OCI-LY7 (cell line): ENCODE data around the gene PRLR. TPM values are rescaled to one million over a fixed set of nuclear protein-coding genes. Genes with fewer than 3 reads are reported as not detected.

Source experiments
- BruUV-seq: library from RNA; stranded (reverse); fragments of 400-500 nt; replicated peaks from 2 replicates; lab custom pipeline; 2021; lab: Mats Ljungman, UMichigan
- CTCF ChIA-PET: fragments of 300-600 bp; sonication (Branson Sonifier 250); formaldehyde crosslinking; loops from one replicate; lab custom pipeline; 2022; ENCODE audit warnings: antibody characterized with exemption; ENCODE audit not compliant: unreplicated experiment; lab: Charles Lee
- POLR2A ChIA-PET: fragments of 300-600 bp; sonication (Branson Sonifier 250); formaldehyde crosslinking; loops from one replicate; lab custom pipeline; 2022; ENCODE audit warnings: antibody characterized with exemption; lab: Charles Lee
- DNase-seq: peaks from one replicate; pipeline ENCODE4 v3.0.0-alpha.2; 2015; ENCODE audit warnings: low spot score
- H2AFZ ChIP-seq: fragments of 200-600 bp; sonication (generic), shearing (Covaris generic); 2 replicates; pipeline ENCODE4 v1.6.1; 2014; ENCODE audit warnings: mild to moderate bottlenecking, antibody characterized with exemption, low read length, moderate library complexity
- H3K27ac ChIP-seq: fragments of 200-600 bp; sonication (generic); 2 replicates; pipeline ENCODE4 v1.5.1; 2014; ENCODE audit warnings: mixed run types, low read depth, mild to moderate bottlenecking, moderate library complexity, low read length, inconsistent platforms; ENCODE audit not compliant: poor library complexity, severe bottlenecking
- H3K36me3 ChIP-seq: fragments of 200-600 bp; sonication (generic); 2 replicates; pipeline ENCODE4 v1.6.1; 2014; ENCODE audit warnings: mild to moderate bottlenecking, antibody characterized with exemption, low read length, moderate library complexity, mixed read lengths; ENCODE audit not compliant: insufficient read depth
- H3K4me1 ChIP-seq: fragments of 200-600 bp; sonication (generic); 2 replicates; pipeline ENCODE4 v1.5.1; 2014; ENCODE audit warnings: mild to moderate bottlenecking, low read length; ENCODE audit not compliant: insufficient read depth, poor library complexity, severe bottlenecking
- H3K4me2 ChIP-seq: fragments of 200-600 bp; sonication (generic); 2 replicates; pipeline ENCODE4 v1.6.1; 2014; ENCODE audit warnings: mild to moderate bottlenecking, low read length
- H3K4me3 ChIP-seq: fragments of 200-600 bp; sonication (generic); 2 replicates; pipeline ENCODE4 v1.5.1; 2014; ENCODE audit warnings: mild to moderate bottlenecking, low read depth, low read length; ENCODE audit not compliant: poor library complexity, severe bottlenecking
- H3K79me2 ChIP-seq: fragments of 200-600 bp; sonication (generic); 2 replicates; pipeline ENCODE4 v1.6.1; 2016; ENCODE audit warnings: low read depth, mild to moderate bottlenecking, low read length, moderate library complexity, mixed read lengths; ENCODE audit not compliant: insufficient read depth
- H3K9me2 ChIP-seq: fragments of 200-600 bp; sonication (generic); 2 replicates; pipeline ENCODE4 v1.6.1; 2016; ENCODE audit warnings: mild to moderate bottlenecking, low read length, mixed read lengths; ENCODE audit not compliant: insufficient read depth
- H3K9me3 ChIP-seq: fragments of 200-600 bp; sonication (generic); 2 replicates; pipeline ENCODE4 v1.6.1; 2014; ENCODE audit warnings: mild to moderate bottlenecking, mixed run types, low read length, mixed read lengths
- H4K20me1 ChIP-seq: fragments of 200-600 bp; sonication (generic); 2 replicates; pipeline ENCODE4 v1.6.1; 2014; ENCODE audit warnings: mild to moderate bottlenecking, antibody characterized with exemption, low read length, moderate library complexity, mixed read lengths; ENCODE audit not compliant: insufficient read depth
- EZH2phosphoT487 ChIP-seq: fragments of 200-600 bp; sonication (generic); IDR thresholded peaks from 2 replicates; pipeline ENCODE4 v1.6.1; 2018; ENCODE audit warnings: low read depth, borderline replicate concordance, mild to moderate bottlenecking, mixed run types, antibody characterized with exemption, low read length, moderate library complexity, mixed read lengths
- intact Hi-C: fragments of 100-400 bp; cut with micrococcal nuclease; formaldehyde crosslinking; loops from one replicate; pipeline ENCODE4 v1.10.0; 2022; ENCODE audit not compliant: unreplicated experiment
- total RNA-seq, 2 experiments: library from RNA; depleted of rRNA in 1 of 2; stranded (reverse); fragments of >200 nt in 1 of 2; shearing (Covaris generic) in 1 of 2; gene quantifications; 2 replicates each; pipeline ENCODE4 v1.2.3, GENCODE V29; 2014 to 2022
- TF ChIP-seq, protein P1 (sequence below): fragments of 200-600 bp; sonication (generic); conservative IDR thresholded peaks from 2 replicates; pipeline ENCODE4 v1.5.1; 2014; ENCODE audit warnings: mild to moderate bottlenecking, antibody characterized with exemption, low read length, moderate library complexity, mixed read lengths

PRLR gene
- total RNA-seq, 2 experiments from 2014 or later: not detected

- no peak for DNase-seq
- Histone ChIP-seq H3K4me1 (no peaks in the 10 kb centered on the region), H3K36me3 (no peaks in the 10 kb centered on the region), H2AFZ (no peak overlapping the region), H3K9me2 (no peaks in the 10 kb centered on the region), H3K4me3 (no peak overlapping the region), H3K4me2 (no peak overlapping the region), H4K20me1 (no peaks in the 10 kb centered on the region), H3K27ac (no peak overlapping the region), H3K9me3 (no peaks in the 10 kb centered on the region), H3K79me2 (no peaks in the 10 kb centered on the region)
- CTCF ChIA-PET: no interaction called here
- intact Hi-C loops: no loop called here
- no TSS peak for BruUV-seq
- TF ChIP-seq, protein P1, sequence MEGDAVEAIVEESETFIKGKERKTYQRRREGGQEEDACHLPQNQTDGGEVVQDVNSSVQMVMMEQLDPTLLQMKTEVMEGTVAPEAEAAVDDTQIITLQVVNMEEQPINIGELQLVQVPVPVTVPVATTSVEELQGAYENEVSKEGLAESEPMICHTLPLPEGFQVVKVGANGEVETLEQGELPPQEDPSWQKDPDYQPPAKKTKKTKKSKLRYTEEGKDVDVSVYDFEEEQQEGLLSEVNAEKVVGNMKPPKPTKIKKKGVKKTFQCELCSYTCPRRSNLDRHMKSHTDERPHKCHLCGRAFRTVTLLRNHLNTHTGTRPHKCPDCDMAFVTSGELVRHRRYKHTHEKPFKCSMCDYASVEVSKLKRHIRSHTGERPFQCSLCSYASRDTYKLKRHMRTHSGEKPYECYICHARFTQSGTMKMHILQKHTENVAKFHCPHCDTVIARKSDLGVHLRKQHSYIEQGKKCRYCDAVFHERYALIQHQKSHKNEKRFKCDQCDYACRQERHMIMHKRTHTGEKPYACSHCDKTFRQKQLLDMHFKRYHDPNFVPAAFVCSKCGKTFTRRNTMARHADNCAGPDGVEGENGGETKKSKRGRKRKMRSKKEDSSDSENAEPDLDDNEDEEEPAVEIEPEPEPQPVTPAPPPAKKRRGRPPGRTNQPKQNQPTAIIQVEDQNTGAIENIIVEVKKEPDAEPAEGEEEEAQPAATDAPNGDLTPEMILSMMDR: no peak
- no peak for TF ChIP-seq EZH2phosphoT487
- POLR2A ChIA-PET: interaction anchor here (0.7 to 0.8 kb wide), 2 partner anchors 11 to 310 kb away, joined by 3 to 4 read pairs; no protein-coding TSS in a partner anchor
Measured at GRCh38 chr5:35073160-35073559, 157.1 kb downstream of the PRLR start.

DNA sequence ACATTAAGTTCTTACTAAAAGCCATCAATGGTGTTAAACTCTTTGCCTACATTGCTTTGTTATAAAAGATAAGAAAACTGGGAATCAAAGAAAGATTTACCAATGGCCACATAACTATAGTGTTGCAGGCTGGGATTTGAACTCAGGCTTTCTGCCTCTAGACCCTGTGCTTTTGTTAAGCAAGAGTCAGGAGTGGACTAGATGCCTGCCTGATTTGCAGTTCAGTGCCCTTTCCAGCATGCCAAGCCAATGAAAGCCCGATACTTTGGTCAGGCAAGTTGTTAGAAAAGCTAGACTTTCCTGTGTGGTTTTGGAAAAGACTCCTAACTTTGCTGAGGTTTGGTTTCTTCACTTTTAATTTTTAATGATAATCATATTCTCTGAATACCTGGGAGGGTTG lies 161.1 kb downstream of the PRLR start:
- Histone ChIP-seq H2AFZ (no peak overlapping the region), H3K9me3 (no peaks in the 10 kb centered on the region), H3K4me3 (no peak overlapping the region), H3K79me2 (no peaks in the 10 kb centered on the region), H3K36me3 (no peaks in the 10 kb centered on the region), H4K20me1 (no peaks in the 10 kb centered on the region), H3K9me2 (no peaks in the 10 kb centered on the region), H3K4me1 (no peaks in the 10 kb centered on the region), H3K27ac (no peak overlapping the region), H3K4me2 (no peak overlapping the region)
- TF ChIP-seq, protein P1: no peak
- no peak for TF ChIP-seq EZH2phosphoT487
- ChIA-PET POLR2A (interaction anchor here (0.6 kb wide), 1 partner anchor 1626 kb away, joined by 3 read pairs; no protein-coding TSS in a partner anchor), CTCF (no interaction called here)
- BruUV-seq: no TSS peak
- intact Hi-C loops: no loop called here
- no peak for DNase-seq

GRCh38 chr5:35067985-35068384 lies 162.3 kb downstream of the PRLR start:
- no peak for TF ChIP-seq EZH2phosphoT487
- no peaks in the 10 kb centered on the region for H3K79me2 ChIP-seq
- POLR2A ChIA-PET: interaction anchor here (0.9 kb wide), 1 partner anchor 11 kb away, joined by 3 read pairs; no protein-coding TSS in a partner anchor
- BruUV-seq: no TSS peak
- H3K4me3 ChIP-seq: no peak overlapping the region
- H3K9me2 ChIP-seq: no peaks in the 10 kb centered on the region
- intact Hi-C loops: no loop called here
- H4K20me1 ChIP-seq: no peaks in the 10 kb centered on the region
- no peaks in the 10 kb centered on the region for H3K36me3 ChIP-seq
- no peak for DNase-seq
- no peak overlapping the region for H3K4me2 ChIP-seq
- H3K9me3 ChIP-seq: no peaks in the 10 kb centered on the region
- CTCF ChIA-PET: no interaction called here
- H2AFZ ChIP-seq: no peak overlapping the region
- no peaks in the 10 kb centered on the region for H3K4me1 ChIP-seq
- no peak overlapping the region for H3K27ac ChIP-seq
